Right hindlimb (tissue), 1 donor: ENCODE data around the gene NEK2.
"Not testable (repeated sequence)": the region's sequence is repeated elsewhere in the genome, so short reads cannot be mapped to it uniquely, and the experiment has no call there.

Experiments
- DNase-seq: peaks from one replicate; pipeline ENCODE4 v3.0.0-alpha.2; 2018

The NEK2 gene

GRCh38 chr1:211675230-211676105, at the start of gene NEK2:
Gene NEK2, minus strand, starts transcription at chr1:211675621. Its CDS starts 142 bp downstream, at chr1:211675479.
- peak; percentile 95 for DNase-seq

GRCh38 chr1:211724687-211725196, 49.3 kb upstream of the NEK2 start:
- peak; percentile 61 for DNase-seq

GRCh38 chr1:211723273-211723672, 47.9 kb upstream of the NEK2 start:
- DNase-seq = no peak

GRCh38 chr1:211722277-211723175, 47.1 kb upstream of the NEK2 start:
- DNase-seq = no peak

GRCh38 chr1:211716555-211716954, 41.1 kb upstream of the NEK2 start:
- not testable (repeated sequence) for DNase-seq

- no peak for DNase-seq
These were observed 40.5 kb upstream of the NEK2 start for GRCh38 chr1:211715971-211716370.

GRCh38 chr1:211714154-211714553, 38.7 kb upstream of the NEK2 start:
- no peak for DNase-seq

GRCh38 chr1:211713231-211713630, 37.8 kb upstream of the NEK2 start:
- no peak for DNase-seq

- DNase-seq = no peak
These were observed 35.9 kb upstream of the NEK2 start for GRCh38 chr1:211711315-211711705.

GRCh38 chr1:211710566-211711314, 35.3 kb upstream of the NEK2 start:
- no peak for DNase-seq

GRCh38 chr1:211708926-211709325, 33.5 kb upstream of the NEK2 start:
- no peak for DNase-seq

- DNase-seq = no peak
These were observed 32.6 kb upstream of the NEK2 start for GRCh38 chr1:211708006-211708405.

- no peak for DNase-seq
These were observed 30.2 kb upstream of the NEK2 start for GRCh38 chr1:211705467-211706091.

GRCh38 chr1:211704543-211704942, 29.1 kb upstream of the NEK2 start:
- DNase-seq = no peak

GRCh38 chr1:211703812-211704537, 28.6 kb upstream of the NEK2 start:
- DNase-seq = no peak

- DNase-seq = no peak
These were observed 26.3 kb upstream of the NEK2 start for GRCh38 chr1:211701733-211702132.

- no peak for DNase-seq
These were observed 23.6 kb upstream of the NEK2 start for GRCh38 chr1:211699059-211699458.

- DNase-seq = peak; percentile 75
These were observed 23.0 kb upstream of the NEK2 start for GRCh38 chr1:211698161-211699026.

GRCh38 chr1:211697356-211697755, 21.9 kb upstream of the NEK2 start:
- DNase-seq = no peak

- DNase-seq = no peak
These were observed 19.9 kb upstream of the NEK2 start for GRCh38 chr1:211695135-211695816.
